HG03521 (cell line): ENCODE measurements around the gene FBXW7.

Experiments
- ATAC-seq: cut with Tn5 transposase; IDR thresholded peaks from one replicate; pipeline ENCODE4 v1.9.1; 2021; ENCODE audit warnings: mild to moderate bottlenecking, moderate library complexity; ENCODE audit not compliant: unreplicated experiment

The FBXW7 gene

GRCh38 chr4:152380919-152381318 is 155.0 kb downstream of the FBXW7 start:
- ATAC-seq: no peak

DNA sequence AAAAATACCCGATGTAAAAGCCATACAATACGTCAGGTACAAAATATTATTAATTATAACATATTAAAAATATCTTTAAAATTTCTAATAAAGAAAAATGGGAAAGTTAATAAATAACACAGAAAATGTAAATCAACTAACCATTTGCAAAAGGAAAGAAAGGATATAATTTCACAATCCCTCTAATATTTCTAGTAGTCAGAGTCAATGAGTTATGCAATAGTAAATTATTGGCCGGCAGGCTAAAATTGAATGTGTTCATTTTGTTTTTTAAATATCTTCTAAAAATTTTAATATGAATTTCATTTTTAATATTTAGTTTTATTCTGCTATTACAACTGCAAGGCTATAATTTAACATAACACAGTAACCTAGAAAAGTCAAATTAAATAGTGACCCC is 155.7 kb downstream of the FBXW7 start:
- ATAC-seq: no peak

DNA sequence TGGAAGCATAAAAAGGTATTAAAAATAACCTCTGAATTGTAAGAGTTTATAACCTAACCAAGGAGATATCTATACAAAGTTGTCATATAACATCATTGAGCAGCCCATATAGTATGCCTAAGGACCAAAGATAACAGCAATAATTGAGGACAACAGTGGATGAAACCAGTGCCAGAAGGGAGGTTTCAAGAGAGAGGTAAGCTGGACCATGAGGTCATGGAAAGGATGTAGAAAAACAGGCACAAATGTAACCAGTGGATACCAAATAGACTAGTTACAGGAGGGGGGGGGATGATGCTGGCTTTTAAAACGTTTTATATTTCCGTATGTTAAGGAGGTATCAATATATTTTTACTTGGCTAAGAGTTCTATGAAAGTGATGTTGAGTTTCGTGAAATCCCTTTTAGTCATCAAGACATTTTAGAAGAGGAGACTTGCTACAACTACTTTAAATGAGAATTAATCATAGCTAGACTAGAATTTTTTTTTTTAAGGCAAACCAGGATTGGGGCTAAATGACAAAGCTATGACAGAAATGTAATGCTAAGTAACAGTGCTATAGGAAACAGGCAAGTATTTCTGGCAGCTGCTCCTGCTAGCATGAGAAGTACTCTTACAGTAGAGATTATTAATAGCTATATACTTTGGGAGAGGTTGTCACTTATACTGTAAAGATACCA is 161.1 kb downstream of the FBXW7 start:
- peak; percentile 62 for ATAC-seq

DNA sequence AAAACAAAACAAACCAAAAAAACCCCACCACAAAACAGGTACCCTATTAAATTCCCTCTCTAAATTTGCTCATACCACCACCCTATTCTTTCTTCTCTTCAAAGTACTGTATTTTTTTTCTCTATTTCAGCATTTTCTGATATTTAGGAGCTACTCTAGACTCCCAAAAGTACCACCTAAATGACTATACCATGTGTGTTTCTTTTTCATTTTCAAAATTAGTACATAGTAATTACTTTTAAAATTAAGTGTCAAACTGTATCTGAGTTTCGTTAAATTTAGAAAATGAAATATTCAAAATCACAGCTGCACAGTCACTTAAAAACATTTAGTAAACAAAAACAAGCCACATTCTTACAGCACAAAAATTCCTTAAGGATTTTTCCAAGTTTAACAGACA is 161.7 kb downstream of the FBXW7 start:
- ATAC-seq: no peak

DNA sequence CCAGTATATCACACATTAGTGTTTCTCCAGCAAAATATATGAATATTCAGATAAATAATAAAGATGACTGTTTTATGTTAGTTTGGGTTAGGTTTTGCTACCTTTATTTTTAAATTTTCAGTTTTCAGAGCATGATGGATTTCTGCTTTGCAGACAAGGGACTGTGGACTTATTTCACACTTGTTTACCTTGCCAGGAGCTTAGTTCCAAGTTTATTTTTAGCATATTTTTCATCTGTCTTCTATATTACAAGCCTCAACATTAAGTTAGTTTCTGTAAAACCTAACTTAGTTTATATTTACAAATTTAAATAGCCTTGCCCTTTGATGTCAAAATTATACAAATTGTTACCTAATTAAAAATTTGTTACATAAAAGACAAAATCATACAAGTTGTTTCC is 163.4 kb downstream of the FBXW7 start:
- ATAC-seq: no peak

GRCh38 chr4:152369902-152370295 is 166.0 kb downstream of the FBXW7 start:
- no peak for ATAC-seq

- ATAC-seq: no peak
Observed at GRCh38 chr4:152369203-152369901, 166.5 kb downstream of the FBXW7 start.

DNA sequence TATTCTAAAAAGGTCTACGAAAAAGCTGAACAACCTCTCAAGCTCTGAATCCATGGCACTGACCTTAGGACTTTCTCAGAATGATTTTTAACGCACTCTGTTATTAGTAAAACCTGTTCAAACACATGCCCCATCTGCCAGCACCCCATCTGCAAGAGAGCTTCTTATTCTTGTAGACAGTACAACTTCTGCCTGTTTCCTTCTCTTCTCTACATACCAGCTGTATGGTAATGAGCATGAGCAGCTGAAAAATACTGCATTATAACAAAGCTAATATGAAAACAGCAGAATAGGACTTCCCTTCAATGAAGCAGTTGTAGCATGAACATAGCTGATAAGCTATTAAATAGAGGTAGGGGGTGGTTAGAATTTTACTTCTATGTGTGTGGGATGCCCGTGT is 167.9 kb downstream of the FBXW7 start:
- ATAC-seq: no peak

- no peak for ATAC-seq
Observed at GRCh38 chr4:152364883-152365282, 171.0 kb downstream of the FBXW7 start.

DNA sequence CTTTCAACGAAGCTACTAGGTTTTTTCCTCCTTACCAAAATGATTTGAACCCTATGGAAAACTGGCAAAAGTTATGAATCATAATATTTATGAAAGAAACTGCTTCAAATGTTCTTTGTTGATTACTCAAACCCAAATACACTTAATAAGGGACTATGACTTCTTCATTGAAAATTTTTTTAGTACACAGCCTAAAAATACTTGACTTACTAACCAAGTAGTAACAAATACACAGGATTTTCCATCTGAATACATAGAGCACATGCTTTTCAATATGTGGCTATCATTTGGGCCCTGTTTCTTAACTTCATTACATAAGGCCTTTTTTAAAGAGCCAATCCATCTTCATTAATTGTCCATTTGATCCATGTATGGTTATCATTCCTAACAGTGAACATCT is 171.5 kb downstream of the FBXW7 start:
- ATAC-seq: no peak

GRCh38 chr4:152363904-152364303 is 172.0 kb downstream of the FBXW7 start:
- no peak for ATAC-seq

- ATAC-seq: no peak
Observed at GRCh38 chr4:152363086-152363485, 172.8 kb downstream of the FBXW7 start.

GRCh38 chr4:152360045-152360410 is 175.9 kb downstream of the FBXW7 start:
- ATAC-seq: no peak

- ATAC-seq: no peak
Observed at GRCh38 chr4:152359208-152360044, 176.5 kb downstream of the FBXW7 start.

DNA sequence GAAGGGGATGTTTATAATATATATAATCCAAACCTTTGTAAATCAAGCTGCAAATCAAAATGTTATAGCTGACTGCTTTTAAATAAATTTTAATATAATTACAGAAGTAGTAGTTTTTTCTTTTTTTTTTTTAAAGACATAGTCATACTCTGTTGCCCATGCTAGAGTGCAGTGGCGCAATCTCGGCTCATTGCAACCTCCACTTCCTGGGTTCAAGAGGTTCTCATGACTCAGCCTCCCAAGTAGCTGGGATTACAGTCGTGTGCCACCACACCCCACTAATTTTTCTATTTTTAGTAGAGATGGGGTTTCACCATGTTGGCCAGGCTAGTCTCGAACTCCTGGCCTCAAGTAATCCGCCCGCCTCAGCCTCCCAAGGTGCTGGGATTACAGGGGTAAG is 178.7 kb downstream of the FBXW7 start:
- ATAC-seq: no peak

GRCh38 chr4:152356428-152357034 is 179.4 kb downstream of the FBXW7 start:
- no peak for ATAC-seq

- ATAC-seq: peak; percentile 65
Observed at GRCh38 chr4:152352622-152353116, 183.2 kb downstream of the FBXW7 start.

- peak; percentile 12 for ATAC-seq
Observed at GRCh38 chr4:152352215-152352614, 183.7 kb downstream of the FBXW7 start.

GRCh38 chr4:152351080-152351479 is 184.8 kb downstream of the FBXW7 start:
- no peak for ATAC-seq

DNA sequence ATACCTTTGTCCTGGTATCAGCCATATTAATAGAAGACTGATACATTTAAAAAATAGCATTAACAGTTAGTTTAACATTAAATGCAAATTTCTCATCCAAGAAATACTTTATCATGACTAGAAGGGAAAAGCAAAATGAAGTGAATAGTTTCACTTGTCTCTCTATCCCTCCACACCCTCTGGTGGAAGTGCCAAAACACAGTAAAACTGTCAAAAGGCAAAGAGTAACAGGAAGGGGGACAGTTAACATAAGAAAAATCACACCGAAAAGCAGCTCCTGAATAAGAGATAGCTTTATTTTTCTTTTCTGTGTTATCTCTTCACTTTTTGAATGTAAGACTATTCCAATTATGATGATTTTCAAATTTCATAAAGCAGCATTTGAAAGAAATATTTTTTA is 187.2 kb downstream of the FBXW7 start:
- no peak for ATAC-seq

DNA sequence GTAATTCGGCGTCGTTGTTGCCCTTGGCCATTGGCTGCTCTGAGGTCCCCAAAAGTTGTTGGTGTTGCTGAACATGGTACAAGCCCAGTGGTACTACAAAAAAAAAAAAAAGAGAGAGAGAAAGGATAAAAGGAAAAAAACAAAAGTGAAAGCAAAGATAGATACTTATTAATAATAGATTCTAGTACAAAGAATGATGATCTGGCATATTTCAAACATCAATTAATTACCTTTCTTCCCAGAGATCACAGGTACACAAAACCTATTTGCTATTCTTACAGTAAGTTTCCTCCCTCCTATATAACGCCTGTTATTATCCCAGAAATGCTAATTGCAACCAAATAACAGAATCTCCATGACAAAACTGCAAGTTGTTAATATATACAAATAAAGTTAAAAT is 188.9 kb downstream of the FBXW7 start:
- ATAC-seq: no peak
